22Rv1 (cell line): ENCODE data around the gene ANGPTL2.

Experiments used
- CTCF ChIP-seq: fragments of 450-650 bp; IDR thresholded peaks from 2 replicates; pipeline ENCODE4 v1.5.1; 2017; ENCODE audit warnings: mild to moderate bottlenecking
- ZFX ChIP-seq: fragments of 450-650 bp; IDR thresholded peaks from 2 replicates; pipeline ENCODE4 v1.6.1; 2017; ENCODE audit warnings: antibody characterized with exemption, borderline replicate concordance

- TF ChIP-seq ZFX (no peak), CTCF (no peak)
Measured at GRCh38 chr9:127065592-127065991, 56.8 kb downstream of the ANGPTL2 start.
